ENCODE data around the gene NOC2L.

GRCh38 chr1:952201-952600 is 6.9 kb downstream of the NOC2L start:
- TF ChIP-seq CTCF (IDR thresholded peaks at IDR 0.05 in 8 of 11, conservative IDR thresholded peaks at IDR 0.05 in 3 of 11) (no peak), POLR2AphosphoS5 (IDR thresholded peaks at IDR 0.05) (no peak), POLR2A (IDR thresholded peaks at IDR 0.05) (no peak)

Measured in spleen (tissue), 7 donors.